Midbrain (tissue), 1 donor: ENCODE measurements around the gene STOM.

Experiments
- DNase-seq: peaks from one replicate; lab custom pipeline; 2025; lab: John Stamatoyannopoulos, UW

Gene STOM

DNA sequence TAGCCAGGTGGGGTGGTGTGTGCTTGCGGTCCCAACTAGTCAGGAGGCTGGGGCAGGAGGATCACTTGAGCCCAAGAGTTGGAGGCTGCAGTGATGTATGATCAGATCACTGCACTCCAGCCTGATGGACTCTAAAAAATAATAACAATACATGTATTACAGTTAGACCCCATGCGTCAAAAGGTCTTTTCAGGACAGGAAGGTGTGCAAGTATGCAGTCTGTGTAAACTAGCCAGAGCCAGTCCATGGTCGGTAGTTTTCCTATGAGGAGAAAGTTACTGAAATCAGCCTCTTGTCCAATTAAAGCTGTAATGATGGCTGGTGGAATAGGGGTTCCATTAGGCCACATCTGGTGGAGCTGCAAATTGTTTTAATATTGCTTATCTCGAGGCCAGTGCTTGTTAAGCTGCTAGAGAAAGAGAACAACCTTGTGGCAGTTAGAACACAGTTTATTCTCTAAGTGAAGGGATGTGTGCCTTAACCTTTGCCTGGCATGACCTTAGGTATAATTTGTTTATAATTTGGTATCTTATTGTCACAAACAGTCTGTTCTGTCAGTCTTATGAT is 1.5 kb upstream of the STOM start:
- DNase-seq: no peak

DNA sequence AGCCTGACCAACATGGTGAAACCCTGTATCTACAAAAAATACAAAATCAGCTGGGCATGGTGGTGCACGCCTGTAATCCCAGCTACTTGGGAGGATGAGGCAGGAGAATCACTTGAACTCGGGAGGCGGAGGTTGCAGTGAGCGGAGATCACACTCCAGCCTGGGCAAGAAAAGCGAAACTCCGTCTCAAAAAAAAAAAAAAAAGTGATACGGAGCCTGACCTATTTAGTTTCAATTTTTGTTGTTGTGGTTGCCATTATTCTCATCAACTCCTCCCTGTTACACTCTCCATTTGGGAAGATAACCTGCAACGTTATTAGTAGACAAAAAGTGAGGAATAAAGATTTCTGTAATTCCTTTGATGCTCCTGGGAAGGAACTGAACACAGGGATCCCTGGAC is 1.3 kb downstream of the STOM start:
- DNase-seq: no peak

DNA sequence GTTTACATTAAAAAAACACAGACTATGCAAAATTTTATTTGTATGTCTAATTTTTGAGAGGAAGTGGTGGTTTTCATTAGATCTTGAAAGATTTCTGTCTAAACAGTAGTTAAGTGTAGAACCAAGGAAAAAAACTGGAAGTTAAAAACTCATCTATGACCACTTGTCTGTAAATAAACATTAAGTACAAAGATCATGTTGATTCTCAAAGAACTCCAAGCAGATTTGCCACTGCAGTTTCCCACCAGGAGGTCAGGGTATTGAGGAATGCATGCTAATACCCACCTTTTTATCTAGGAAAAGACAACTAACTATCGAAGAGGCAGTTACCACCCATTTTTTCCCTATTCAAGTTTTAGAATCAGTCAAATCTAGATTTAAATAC is 1.9 kb downstream of the STOM start:
- DNase-seq: no peak

- no peak for DNase-seq
Measured at GRCh38 chr9:121367306-121368137, 2.5 kb downstream of the STOM start.

- DNase-seq: no peak
Measured at GRCh38 chr9:121366611-121367192, 3.3 kb downstream of the STOM start.

DNA sequence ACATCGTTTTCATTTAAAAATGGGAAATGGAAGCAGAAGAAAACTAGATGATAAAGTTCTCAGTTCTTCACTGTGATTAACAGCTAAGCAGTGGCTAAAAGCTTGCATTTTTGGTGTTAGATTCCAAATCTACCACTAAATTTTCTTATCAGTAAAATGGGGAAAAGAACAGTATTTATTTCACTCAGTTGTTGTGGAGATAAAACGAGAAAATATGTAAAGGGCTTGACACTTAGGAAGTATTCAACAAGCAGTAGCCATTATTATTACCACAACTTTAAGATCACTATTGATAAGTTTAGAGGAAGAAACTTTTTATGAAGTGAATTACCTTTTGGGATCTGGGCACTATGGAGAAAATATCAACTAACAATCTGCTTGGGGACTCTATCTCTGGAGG is 4.5 kb downstream of the STOM start:
- DNase-seq: no peak

DNA sequence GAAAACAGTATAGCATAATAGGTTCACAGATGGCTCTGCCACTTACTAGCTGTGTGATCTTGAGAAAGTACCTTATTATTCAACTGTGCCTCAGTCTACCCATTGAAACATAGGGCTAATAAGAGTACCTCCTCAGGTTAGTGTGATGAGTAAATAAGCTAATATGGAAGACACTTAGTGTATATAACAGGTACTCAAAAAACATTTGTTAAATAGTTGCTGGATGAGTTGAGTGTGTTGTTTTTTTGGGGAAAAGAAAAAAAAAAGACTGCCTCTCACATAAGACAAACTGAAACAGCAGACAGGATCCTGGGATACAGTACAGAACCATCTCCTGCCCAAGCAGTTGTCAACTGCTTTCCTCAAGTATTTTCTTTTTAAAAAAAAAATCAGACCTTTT is 5.2 kb downstream of the STOM start:
- DNase-seq: no peak

GRCh38 chr9:121364077-121364476 is 6.0 kb downstream of the STOM start:
- DNase-seq: no peak

DNA sequence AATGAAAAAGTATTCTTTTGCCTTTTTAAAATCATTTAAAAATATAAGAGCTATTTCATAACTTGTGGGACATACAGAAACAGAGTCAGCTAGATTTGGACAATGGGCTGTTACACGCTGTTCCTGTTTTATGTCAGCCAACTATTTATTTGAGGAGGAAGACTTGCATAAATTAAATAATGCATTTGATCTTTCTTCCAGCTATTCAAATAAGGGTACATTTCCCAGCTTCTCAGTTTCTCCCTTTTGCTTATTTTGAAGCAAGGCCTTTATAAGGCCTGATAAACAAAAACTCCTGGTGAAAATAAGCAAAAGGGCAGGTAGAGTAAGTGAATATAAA is 6.5 kb downstream of the STOM start:
- DNase-seq: peak; percentile 18

DNA sequence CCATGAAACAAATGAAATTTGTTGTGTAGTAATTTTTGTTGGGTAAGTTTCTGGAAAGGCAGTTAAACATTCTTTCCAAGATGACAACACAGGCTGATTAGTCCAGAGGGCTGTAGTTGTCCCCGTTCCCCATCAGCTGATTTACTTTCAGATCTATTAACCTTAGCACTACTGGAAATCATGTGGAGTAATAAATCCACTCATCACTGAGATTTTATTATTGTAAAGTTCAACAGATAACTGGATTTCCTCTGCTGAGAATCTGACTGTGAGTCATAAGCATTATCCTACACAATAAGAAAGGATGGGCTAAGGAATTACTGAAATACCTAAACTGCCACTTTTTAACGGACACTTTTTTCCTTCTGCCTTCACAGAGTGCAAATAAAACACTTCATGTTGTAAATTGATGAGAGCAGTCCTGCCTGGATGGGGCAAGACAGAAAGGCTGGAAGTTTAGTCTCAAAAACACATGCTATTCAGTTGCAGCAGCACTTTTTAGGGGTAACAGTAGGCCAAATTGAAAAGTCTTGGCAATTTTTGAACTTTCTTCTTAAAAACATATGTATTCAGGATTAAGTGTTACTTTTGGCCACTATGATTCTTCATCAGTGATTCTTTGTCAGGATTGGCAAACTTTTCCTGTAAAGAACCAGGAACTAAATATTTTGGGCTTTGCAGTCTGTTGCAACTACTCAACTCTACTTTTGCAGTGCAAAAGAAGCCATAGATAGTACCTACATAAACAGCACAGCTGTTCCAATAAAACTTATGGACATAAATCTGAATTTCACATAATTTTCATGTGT is 7.0 kb downstream of the STOM start:
- DNase-seq: peak; percentile 39

DNA sequence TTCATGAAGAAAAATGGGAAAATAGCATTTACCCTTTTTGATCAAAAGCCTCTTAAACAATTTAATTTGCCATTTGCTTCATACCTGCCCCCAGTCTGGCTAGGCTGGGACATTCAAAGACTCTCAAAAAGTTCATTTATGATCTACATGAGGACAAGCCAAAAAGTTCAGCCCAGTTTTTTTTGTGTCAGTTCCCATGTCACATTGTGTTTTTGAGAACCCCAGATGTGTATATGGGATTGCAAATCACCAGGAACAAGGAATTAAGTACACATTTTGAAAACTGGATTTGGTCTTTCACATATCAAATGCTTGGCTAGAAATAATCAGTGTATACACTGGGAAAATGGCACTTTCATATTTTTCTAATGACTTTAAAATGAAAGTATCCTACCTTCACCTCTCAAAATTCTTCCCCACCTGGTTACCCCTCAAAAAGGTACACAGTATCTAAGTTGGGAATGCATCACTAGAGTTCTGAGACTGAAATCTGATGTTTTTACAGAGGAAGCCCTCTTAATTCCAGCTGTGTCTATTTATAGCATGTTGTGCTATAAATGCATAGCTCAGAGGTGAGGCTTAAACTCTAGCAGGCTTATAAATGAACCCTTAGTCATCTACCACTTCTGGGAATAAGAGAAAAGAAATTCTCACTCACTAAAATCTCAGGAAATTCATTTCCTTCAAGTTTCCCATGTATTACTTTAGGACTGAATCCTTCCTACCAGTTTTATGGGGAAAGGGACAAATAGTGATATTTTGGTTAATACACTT is 9.3 kb downstream of the STOM start:
- DNase-seq: no peak

GRCh38 chr9:121359351-121360294 is 10.4 kb downstream of the STOM start:
- no peak for DNase-seq

DNA sequence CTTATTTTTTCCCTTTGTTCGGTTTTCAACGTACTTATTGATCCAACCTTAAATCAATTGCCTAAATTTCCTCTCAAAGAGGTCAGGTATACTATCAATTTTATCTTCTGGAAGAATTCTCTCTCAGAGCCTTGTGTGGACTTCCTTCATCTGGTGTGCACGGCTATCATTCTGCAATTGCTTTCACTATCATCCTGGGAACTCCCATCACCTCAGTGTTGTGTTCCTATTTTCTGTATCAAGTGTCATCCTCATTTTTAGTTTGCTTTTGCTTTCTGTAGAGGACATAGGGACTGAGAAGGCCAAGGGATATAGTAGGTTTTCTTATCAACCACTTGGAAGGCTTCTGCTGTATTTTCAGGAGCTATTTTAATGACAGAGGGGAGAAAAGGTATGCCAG is 11.3 kb downstream of the STOM start:
- no peak for DNase-seq

DNA sequence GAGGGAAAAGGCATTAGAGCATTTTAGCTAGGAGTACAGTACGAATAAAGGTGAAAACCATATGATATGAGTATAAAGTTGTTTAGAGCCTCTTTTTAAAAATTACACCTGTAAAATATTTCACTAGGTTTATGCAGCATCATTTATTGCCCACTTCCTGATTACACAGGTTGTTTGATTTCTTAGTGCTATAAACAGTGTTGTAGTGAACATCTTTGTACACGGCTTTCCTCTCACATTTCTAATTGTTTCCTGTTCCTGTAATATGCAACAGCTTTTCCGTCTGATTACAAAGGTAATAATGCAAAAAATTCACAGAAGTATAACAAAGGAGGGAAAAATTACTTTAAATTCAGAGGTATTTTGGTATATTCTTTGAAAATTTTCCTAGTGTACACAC is 13.0 kb downstream of the STOM start:
- no peak for DNase-seq

GRCh38 chr9:121354762-121355161 is 15.3 kb downstream of the STOM start:
- DNase-seq: no peak

- DNase-seq: no peak
Measured at GRCh38 chr9:121354141-121354540, 15.9 kb downstream of the STOM start.

DNA sequence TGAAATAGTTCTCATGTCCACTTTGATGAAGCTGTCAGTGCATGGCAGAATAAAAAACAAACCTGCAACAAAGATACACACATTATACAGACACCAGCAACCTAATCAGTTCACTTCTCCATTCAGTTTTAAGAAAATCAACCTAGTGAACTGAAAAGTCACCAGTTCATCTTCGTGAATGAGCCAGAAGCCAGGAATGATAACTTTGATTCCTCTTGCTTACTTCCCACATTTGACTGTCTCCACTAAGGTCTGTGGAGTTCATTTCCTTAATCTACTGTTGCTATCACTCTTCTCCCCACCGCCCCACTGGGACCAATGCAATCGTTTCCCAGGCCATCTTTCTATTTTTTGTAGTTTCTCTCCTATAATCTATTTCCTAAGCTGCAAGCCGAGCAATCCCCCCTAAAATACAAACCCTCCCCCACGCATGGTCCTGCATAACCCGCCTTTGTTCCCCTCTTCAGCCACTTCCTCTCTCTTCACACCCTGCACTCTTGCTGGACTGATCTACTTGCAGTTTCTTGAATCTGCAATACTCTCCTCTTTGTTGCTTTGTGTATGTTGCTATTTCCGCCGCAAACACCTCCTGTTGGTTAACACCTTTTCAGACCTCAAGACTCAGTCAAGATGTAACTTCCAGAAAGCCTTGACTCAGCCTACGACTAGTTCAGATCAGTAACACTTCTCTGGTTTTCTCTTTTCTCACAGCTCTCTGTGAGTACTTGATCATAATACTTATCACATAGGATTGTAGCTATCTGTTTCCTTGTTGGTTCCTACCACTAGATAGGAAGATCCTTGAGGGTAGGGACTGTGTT is 16.6 kb downstream of the STOM start:
- DNase-seq: peak; percentile 3

GRCh38 chr9:121350993-121351561 is 19.0 kb downstream of the STOM start:
- DNase-seq: peak; percentile 70

DNA sequence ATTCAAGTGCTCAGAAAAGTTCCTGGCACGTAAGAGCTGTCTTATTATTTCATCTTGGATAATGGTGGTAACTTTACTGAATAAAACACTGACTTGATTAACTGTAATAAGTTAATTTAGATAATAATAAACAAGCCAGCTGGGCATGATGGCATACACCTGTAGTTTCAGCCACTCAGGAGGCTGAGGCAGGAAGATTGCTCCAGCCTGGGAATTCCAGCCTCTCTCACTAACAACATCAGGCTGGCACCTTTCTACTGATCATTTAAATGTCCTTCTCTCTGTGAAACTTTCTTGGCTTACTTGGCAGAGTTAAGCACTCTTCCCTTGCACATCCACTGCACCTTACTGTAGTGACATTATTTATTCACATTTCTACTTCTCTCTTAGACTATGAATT is 20.0 kb downstream of the STOM start:
- no peak for DNase-seq

DNA sequence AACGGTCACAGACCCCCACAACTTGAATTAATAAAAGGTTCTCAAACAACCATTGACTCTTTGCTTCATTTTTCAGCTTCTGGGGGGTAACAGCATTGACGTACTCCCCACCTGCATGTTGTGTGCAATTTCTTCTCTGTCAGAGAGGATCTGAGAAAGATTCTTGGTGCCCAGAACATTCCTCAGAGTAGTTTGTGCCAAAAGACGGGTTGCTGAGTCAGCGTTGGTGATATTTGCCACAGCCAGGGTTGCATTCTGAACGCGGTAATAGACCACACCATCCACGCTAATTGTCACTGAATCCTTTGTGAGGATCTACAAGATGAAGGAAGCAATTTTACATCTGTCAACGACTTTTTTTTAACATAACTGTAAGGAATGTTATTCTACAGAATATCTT is 21.0 kb downstream of the STOM start:
- DNase-seq: no peak
